Central memory CD8-positive, alpha-beta T cell (primary cell): ENCODE results near the gene ZNF525.
"Not testable (repeated sequence)": the region's sequence is repeated elsewhere in the genome, so short reads cannot be mapped to it uniquely, and the experiment has no call there.

ENCODE experiments used
- ATAC-seq: fragments of 150-1000 bp; cut with Tn5 transposase; replicated peaks from 2 replicates; pipeline ENCODE4 v1.10.0; 2022; ENCODE audit warnings: mild to moderate bottlenecking, moderate FRiP score, moderate number of reproducible peaks; ENCODE audit not compliant: poor library complexity, severe bottlenecking; ENCODE audit errors: extremely low read depth
- DNase-seq, 2 donors: peaks; one replicate each; pipeline ENCODE4 v3.0.0; 2021; ENCODE audit warnings: low spot score in 2 of 2
- H3K27ac Mint-ChIP-seq: one replicate; pipeline ENCODE4 v1.8.0; 2022; ENCODE audit warnings: low read depth, mild to moderate bottlenecking, moderate library complexity, mixed read lengths
- H3K27me3 Mint-ChIP-seq: one replicate; pipeline ENCODE4 v1.8.0; 2022; ENCODE audit warnings: mixed read lengths
- H3K36me3 Mint-ChIP-seq: one replicate; pipeline ENCODE4 v1.8.0; 2022; ENCODE audit warnings: mild to moderate bottlenecking, moderate library complexity, mixed read lengths; ENCODE audit not compliant: insufficient read depth
- H3K4me1 Mint-ChIP-seq: one replicate; pipeline ENCODE4 v1.8.0; 2022; ENCODE audit warnings: mixed read lengths
- H3K4me3 Mint-ChIP-seq: one replicate; pipeline ENCODE4 v1.8.0; 2022; ENCODE audit warnings: mild to moderate bottlenecking, moderate library complexity, mixed read lengths
- H3K9me3 Mint-ChIP-seq: one replicate; pipeline ENCODE4 v1.8.0; 2022; ENCODE audit warnings: mixed read lengths

ZNF525 gene

GRCh38 chr19:53409505-53410204 lies 44.1 kb downstream of the ZNF525 start:
- Mint-ChIP-seq H3K27me3 (no peaks in the 10 kb centered on the region), H3K36me3 (peaks cover 27% of the 10 kb centered on the region), H3K4me3 (no peak overlapping the region), H3K27ac (no peak overlapping the region), H3K9me3 (peaks cover 34% of the 10 kb centered on the region), H3K4me1 (no peaks in the 10 kb centered on the region)
- no peak for ATAC-seq
- no peak for DNase-seq

GRCh38 chr19:53420520-53421315 lies 55.2 kb downstream of the ZNF525 start:
- H3K36me3 Mint-ChIP-seq, ATAC-seq, H3K27ac Mint-ChIP-seq, H3K4me1 Mint-ChIP-seq, DNase-seq, H3K9me3 Mint-ChIP-seq, H3K27me3 Mint-ChIP-seq, H3K4me3 Mint-ChIP-seq: not testable (repeated sequence)

GRCh38 chr19:53422551-53422950 lies 57.0 kb downstream of the ZNF525 start:
- Mint-ChIP-seq H3K27ac (no peak overlapping the region), H3K9me3 (no peaks in the 10 kb centered on the region)

GRCh38 chr19:53423074-53423473 lies 57.6 kb downstream of the ZNF525 start:
- not testable (repeated sequence) for H3K4me3 Mint-ChIP-seq, ATAC-seq, H3K9me3 Mint-ChIP-seq, H3K36me3 Mint-ChIP-seq, H3K4me1 Mint-ChIP-seq, H3K27ac Mint-ChIP-seq, H3K27me3 Mint-ChIP-seq, DNase-seq

More at GRCh38 chr19:53422551-53422950, 57.0 kb downstream of the ZNF525 start:
- Mint-ChIP-seq H3K4me1 (no peaks in the 10 kb centered on the region), H3K4me3 (no peak overlapping the region), H3K27me3 (no peaks in the 10 kb centered on the region), H3K36me3 (no peaks in the 10 kb centered on the region)
- ATAC-seq, result no peak
- DNase-seq, result no peak

GRCh38 chr19:53423680-53424079 lies 58.2 kb downstream of the ZNF525 start:
- DNase-seq, H3K9me3 Mint-ChIP-seq, H3K36me3 Mint-ChIP-seq, H3K4me3 Mint-ChIP-seq, ATAC-seq, H3K27me3 Mint-ChIP-seq, H3K4me1 Mint-ChIP-seq, H3K27ac Mint-ChIP-seq: not testable (repeated sequence)

- Mint-ChIP-seq H3K27ac (no peak overlapping the region), H3K4me1 (no peaks in the 10 kb centered on the region), H3K9me3 (no peaks in the 10 kb centered on the region), H3K36me3 (no peaks in the 10 kb centered on the region), H3K27me3 (no peaks in the 10 kb centered on the region), H3K4me3 (no peak overlapping the region)
- ATAC-seq, result peak; percentile 77
- peak; percentile 34 to 53 for DNase-seq
These were observed 59.6 kb downstream of the ZNF525 start for GRCh38 chr19:53424968-53425597.

GRCh38 chr19:53431399-53432087 lies 66.0 kb downstream of the ZNF525 start, which contains the start of gene ZNF761:
Gene ZNF761, plus strand, starts transcription at chr19:53431984. Its CDS starts 15,285 bp downstream, at chr19:53447269.
- ATAC-seq, result peak; percentile 95
- peak; percentile 97 to 98 for DNase-seq
- Mint-ChIP-seq H3K4me1 (peaks cover 32% of the 10 kb centered on the region), H3K27ac (peak within 1 kb of the TSS; percentile 77), H3K36me3 (peaks cover 19% of the 10 kb centered on the region), H3K4me3 (peak within 1 kb of the TSS; percentile 87), H3K27me3 (no peaks in the 10 kb centered on the region), H3K9me3 (no peaks in the 10 kb centered on the region)

GRCh38 chr19:53432088-53432661 lies 66.7 kb downstream of the ZNF525 start:
- ATAC-seq, result peak; percentile 56
- H3K27ac Mint-ChIP-seq, result peak overlapping the region; percentile 77
- H3K36me3 Mint-ChIP-seq, result peaks cover 22% of the 10 kb centered on the region
- peaks cover 32% of the 10 kb centered on the region for H3K4me1 Mint-ChIP-seq
- no peaks in the 10 kb centered on the region for H3K27me3 Mint-ChIP-seq
- DNase-seq, result no peak
- peak overlapping the region; percentile 87 for H3K4me3 Mint-ChIP-seq
- no peaks in the 10 kb centered on the region for H3K9me3 Mint-ChIP-seq
